Endothelial cell of umbilical vein (primary cell): Measurements from ENCODE around the gene CELSR1. TPM values are rescaled to one million over a fixed set of nuclear protein-coding genes. Genes with fewer than 3 reads are reported as not detected.

ENCODE experiments used
- BruUV-seq: library from RNA; stranded (reverse); fragments of 400-500 nt; replicated peaks from 2 replicates; lab custom pipeline; 2021; lab: Mats Ljungman, UMichigan
- CTCF ChIA-PET: fragments of 300-600, 350-600 bp; sonication (Branson Sonifier 250); formaldehyde crosslinking; loops from one replicate; lab custom pipeline; 2021; ENCODE audit warnings: antibody characterized with exemption, inconsistent platforms; lab: Charles Lee
- POLR2A ChIA-PET: fragments of 300-600, 350-600 bp; sonication (Branson Sonifier 250); formaldehyde crosslinking; loops from one replicate; lab custom pipeline; 2021; ENCODE audit warnings: antibody characterized with exemption, inconsistent platforms; lab: Charles Lee
- DNase-seq: peaks from one replicate; pipeline ENCODE4 v3.0.0-alpha.2; 2011; ENCODE audit warnings: low read depth, low spot score
- FAIRE-seq: peaks from 2 replicates; lab custom pipeline; 2011; peaks lifted over from hg19 to GRCh38; lab: Jason Lieb, UNC
- H2AFZ ChIP-seq: 2 replicates; pipeline ENCODE4 v1.6.0; 2012; ENCODE audit warnings: low read depth, low read length, control low read depth, inconsistent platforms
- H3K27ac ChIP-seq: 2 replicates; pipeline ENCODE4 v1.5.1; 2011; ENCODE audit warnings: low read depth, mild to moderate bottlenecking, control low read depth, low read length, moderate library complexity; ENCODE audit not compliant: insufficient read depth
- H3K27me3 ChIP-seq, 2 experiments: 2 replicates each; pipeline versions ENCODE4 v1.6.0 to v1.6.1; 2011; ENCODE audit warnings: low read length in 2 of 2, mixed read lengths in 1 of 2; ENCODE audit not compliant: control insufficient read depth in 2 of 2, insufficient read depth in 2 of 2
- H3K36me3 ChIP-seq, 2 experiments: 2 replicates in 1 of 2; 3 replicates in 1 of 2; pipeline ENCODE4 v1.5.1; 2011; ENCODE audit warnings: low read length in 2 of 2, mild to moderate bottlenecking in 1 of 2, moderate library complexity in 1 of 2; ENCODE audit not compliant: control insufficient read depth in 2 of 2, insufficient read depth in 2 of 2; ENCODE audit errors: extremely low read depth in 1 of 2
- H3K4me1 ChIP-seq: 3 replicates; pipeline ENCODE4 v1.5.1; 2011; ENCODE audit warnings: mild to moderate bottlenecking, low read length; ENCODE audit not compliant: control insufficient read depth, insufficient read depth; ENCODE audit errors: extremely low read depth
- H3K4me2 ChIP-seq: 2 replicates; pipeline ENCODE4 v1.6.1; 2011; ENCODE audit warnings: low read length, control low read depth, mixed read lengths; ENCODE audit not compliant: insufficient read depth
- H3K4me3 ChIP-seq, 3 experiments: fragments of 200-600 bp in 1 of 3; sonication (generic), shearing (Covaris generic) in 1 of 3; replicated peaks in 1 of 3; 2 replicates each; pipeline ENCODE4 v1.5.1; 2011 to 2016; ENCODE audit warnings: control low read depth in 3 of 3, low read length in 3 of 3, mild to moderate bottlenecking in 2 of 3, inconsistent platforms in 1 of 3, low read depth in 1 of 3, moderate library complexity in 1 of 3; ENCODE audit not compliant: insufficient read depth in 1 of 3
- H3K79me2 ChIP-seq: 2 replicates; pipeline ENCODE4 v1.6.0; 2012; ENCODE audit warnings: low read length, inconsistent platforms; ENCODE audit not compliant: control insufficient read depth, insufficient read depth
- H3K9ac ChIP-seq: replicated peaks from 2 replicates; pipeline ENCODE3; 2011; ENCODE audit warnings: low read length, control low read depth; ENCODE audit not compliant: insufficient read depth; ENCODE audit errors: extremely low read depth
- H3K9me1 ChIP-seq: replicated peaks from 3 replicates; pipeline ENCODE4 v1.6.0; 2011; ENCODE audit warnings: mild to moderate bottlenecking, low read length; ENCODE audit not compliant: control insufficient read depth, insufficient read depth; ENCODE audit errors: extremely low read depth
- H3K9me3 ChIP-seq: replicated peaks from 2 replicates; pipeline ENCODE4 v1.5.1; 2012; ENCODE audit warnings: low read length, inconsistent platforms; ENCODE audit not compliant: control insufficient read depth, insufficient read depth
- H4K20me1 ChIP-seq: replicated peaks from 2 replicates; pipeline ENCODE3; 2011; ENCODE audit warnings: mild to moderate bottlenecking, low read length; ENCODE audit not compliant: control insufficient read depth, insufficient read depth; ENCODE audit errors: extremely low read depth
- EZH2 ChIP-seq: IDR thresholded peaks from 2 replicates; pipeline ENCODE4 v1.6.1; 2012; ENCODE audit warnings: borderline replicate concordance, low read depth, mild to moderate bottlenecking, moderate library complexity, low read length, inconsistent platforms; ENCODE audit not compliant: severe bottlenecking
- FOS ChIP-seq: IDR thresholded peaks from 2 replicates; pipeline ENCODE4 v1.6.1; 2011; ENCODE audit warnings: mild to moderate bottlenecking, low read length, moderate library complexity, borderline replicate concordance; ENCODE audit not compliant: insufficient read depth
- GATA2 ChIP-seq: IDR thresholded peaks from 2 replicates; pipeline ENCODE4 v1.7.0; 2011; ENCODE audit warnings: low read depth, mild to moderate bottlenecking, moderate library complexity, mixed read lengths, low read length; ENCODE audit not compliant: insufficient read length, insufficient read depth
- JUN ChIP-seq: IDR thresholded peaks from 2 replicates; pipeline ENCODE4 v1.6.1; 2011; ENCODE audit warnings: borderline replicate concordance, low read depth; ENCODE audit not compliant: insufficient read length, insufficient read depth
- MAX ChIP-seq: IDR thresholded peaks from 2 replicates; pipeline ENCODE4 v1.6.1; 2011; ENCODE audit not compliant: insufficient read depth, insufficient read length
- MYC ChIP-seq: IDR thresholded peaks from one replicate; pipeline ENCODE4 v1.6.1; 2011; ENCODE audit warnings: mild to moderate bottlenecking, low read depth, low read length
- POLR2A ChIP-seq: IDR thresholded peaks from 2 replicates; pipeline ENCODE4 v1.6.1; 2012; ENCODE audit warnings: low read depth, mild to moderate bottlenecking, control low read depth, low read length
- POLR2AphosphoS5 ChIP-seq: IDR thresholded peaks from 2 replicates; pipeline ENCODE4 v1.6.1; 2012; ENCODE audit warnings: low read depth, mild to moderate bottlenecking, control low read depth, low read length, moderate library complexity; ENCODE audit not compliant: insufficient read depth
- dilution Hi-C: fragments of 300-500 bp; cut with MboI; formaldehyde crosslinking; loops from one replicate; pipeline ENCODE4 v1.15.0; 2019; ENCODE audit warnings: low sequenced_read_pairs; ENCODE audit not compliant: extremely low pct_ligation_motif_present
- intact Hi-C: fragments of 100-400 bp; cut with micrococcal nuclease; formaldehyde crosslinking; loops from one replicate; pipeline ENCODE4 v1.10.0; 2022
- polyA plus RNA-seq, 4 experiments: library from polyadenylated mRNA; depleted of rRNA in 3 of 4; stranded (reverse) in 3 of 4; unstranded in 1 of 4; fragments of >200 nt; gene quantifications; 2 replicates each; pipeline versions ENCODE4 v1.2.1 to v1.2.3, GENCODE V29; 2011 to 2012; ENCODE audit warnings: missing spikeins in 1 of 4
- total RNA-seq: library from RNA; stranded (reverse); gene quantifications from 2 replicates; pipeline ENCODE4 v1.2.3, GENCODE V29; 2021
- TF ChIP-seq, protein P1 (sequence below), 2 donors: IDR thresholded peaks; 1 replicate in 1 of 2; 2 replicates in 1 of 2; pipeline ENCODE4 v1.5.1; 2011; ENCODE audit warnings: low read length in 2 of 2, mild to moderate bottlenecking in 2 of 2, moderate library complexity in 2 of 2, control low read depth in 1 of 2, inconsistent platforms in 1 of 2, low read depth in 1 of 2; ENCODE audit not compliant: insufficient read depth in 1 of 2; ENCODE audit errors: extremely low read depth in 1 of 2

The CELSR1 gene
- total and polyA plus RNA-seq, 2 donors (not counting 3 experiments of a cell fraction or from before 2014, with no cell fraction given), result 3.7 to 5.4 TPM

DNA sequence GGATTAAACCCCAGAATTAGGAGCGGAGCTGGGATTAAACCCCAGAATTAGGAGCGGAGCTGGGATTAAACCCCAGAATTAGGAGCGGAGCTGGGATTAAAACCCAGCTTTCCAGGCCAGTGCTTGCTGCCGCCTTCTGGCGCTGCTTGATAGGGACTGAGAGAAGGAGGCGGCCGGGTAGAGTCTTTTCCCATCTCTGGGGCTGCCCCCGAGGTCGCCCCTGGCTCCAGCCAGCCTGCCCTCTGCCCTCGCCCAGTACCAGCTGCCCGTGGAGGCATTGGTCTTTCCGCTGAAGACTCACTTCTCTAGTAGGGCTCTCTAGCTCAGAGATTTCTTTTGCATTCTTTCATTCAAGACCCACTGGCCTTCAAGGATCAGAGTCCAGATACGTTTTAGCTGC is 196.7 kb downstream of the CELSR1 start:
- no peak for FAIRE-seq

More for the DNA sequence above, 196.7 kb downstream of the CELSR1 start:
- Histone ChIP-seq H3K4me1 (peaks cover 7% of the 10 kb centered on the region), H3K9me1 (no peaks in the 10 kb centered on the region), H3K27ac (no peak overlapping the region), H3K4me3 (no peak overlapping the region), H4K20me1 (no peaks in the 10 kb centered on the region), H2AFZ (no peak overlapping the region), H3K79me2 (peaks cover 32% of the 10 kb centered on the region), H3K4me2 (no peak overlapping the region), H3K36me3 (peaks cover 17 to 35% of the 10 kb centered on the region in 2 experiments), H3K9ac (no peak overlapping the region), H3K27me3 (no peaks in the 10 kb centered on the region), H3K9me3 (no peaks in the 10 kb centered on the region)
- no peak for DNase-seq
- intact Hi-C loops (no loop called here), dilution Hi-C loops (no loop called here)
- ChIA-PET CTCF (interaction anchor here (0.8 to 1.5 kb wide), 3 partner anchors 9 to 219 kb away, joined by 3 to 7 read pairs (median 4); no protein-coding TSS in a partner anchor), POLR2A (no interaction called here)
- no peak for TF ChIP-seq POLR2AphosphoS5
- no peak for TF ChIP-seq JUN
- TF ChIP-seq GATA2, result no peak
- TF ChIP-seq EZH2, result no peak
- TF ChIP-seq, protein P1, sequence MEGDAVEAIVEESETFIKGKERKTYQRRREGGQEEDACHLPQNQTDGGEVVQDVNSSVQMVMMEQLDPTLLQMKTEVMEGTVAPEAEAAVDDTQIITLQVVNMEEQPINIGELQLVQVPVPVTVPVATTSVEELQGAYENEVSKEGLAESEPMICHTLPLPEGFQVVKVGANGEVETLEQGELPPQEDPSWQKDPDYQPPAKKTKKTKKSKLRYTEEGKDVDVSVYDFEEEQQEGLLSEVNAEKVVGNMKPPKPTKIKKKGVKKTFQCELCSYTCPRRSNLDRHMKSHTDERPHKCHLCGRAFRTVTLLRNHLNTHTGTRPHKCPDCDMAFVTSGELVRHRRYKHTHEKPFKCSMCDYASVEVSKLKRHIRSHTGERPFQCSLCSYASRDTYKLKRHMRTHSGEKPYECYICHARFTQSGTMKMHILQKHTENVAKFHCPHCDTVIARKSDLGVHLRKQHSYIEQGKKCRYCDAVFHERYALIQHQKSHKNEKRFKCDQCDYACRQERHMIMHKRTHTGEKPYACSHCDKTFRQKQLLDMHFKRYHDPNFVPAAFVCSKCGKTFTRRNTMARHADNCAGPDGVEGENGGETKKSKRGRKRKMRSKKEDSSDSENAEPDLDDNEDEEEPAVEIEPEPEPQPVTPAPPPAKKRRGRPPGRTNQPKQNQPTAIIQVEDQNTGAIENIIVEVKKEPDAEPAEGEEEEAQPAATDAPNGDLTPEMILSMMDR (IDR thresholded peaks at IDR 0.05; ENCODE audit: extremely low read depth in 1 of 2, insufficient read depth in 1 of 2, low read depth in 1 of 2, low read length in 2 of 2), result no peak
- TF ChIP-seq MYC, result no peak
- TF ChIP-seq MAX, result no peak
- TF ChIP-seq POLR2A, result no peak
- TF ChIP-seq FOS, result no peak
- no TSS peak for BruUV-seq
